Measurements from ENCODE around the gene SEMA4D.

Gene SEMA4D

GRCh38 chr9:89404074-89404473 is 93.8 kb downstream of the SEMA4D start:
- Histone ChIP-seq H3K79me2 (ENCODE audit: insufficient read depth, low read length) (peaks cover 63% of the 10 kb centered on the region), H3K4me2 (ENCODE audit: insufficient read depth, low read length) (no peak overlapping the region)
- TF ChIP-seq, protein P1, sequence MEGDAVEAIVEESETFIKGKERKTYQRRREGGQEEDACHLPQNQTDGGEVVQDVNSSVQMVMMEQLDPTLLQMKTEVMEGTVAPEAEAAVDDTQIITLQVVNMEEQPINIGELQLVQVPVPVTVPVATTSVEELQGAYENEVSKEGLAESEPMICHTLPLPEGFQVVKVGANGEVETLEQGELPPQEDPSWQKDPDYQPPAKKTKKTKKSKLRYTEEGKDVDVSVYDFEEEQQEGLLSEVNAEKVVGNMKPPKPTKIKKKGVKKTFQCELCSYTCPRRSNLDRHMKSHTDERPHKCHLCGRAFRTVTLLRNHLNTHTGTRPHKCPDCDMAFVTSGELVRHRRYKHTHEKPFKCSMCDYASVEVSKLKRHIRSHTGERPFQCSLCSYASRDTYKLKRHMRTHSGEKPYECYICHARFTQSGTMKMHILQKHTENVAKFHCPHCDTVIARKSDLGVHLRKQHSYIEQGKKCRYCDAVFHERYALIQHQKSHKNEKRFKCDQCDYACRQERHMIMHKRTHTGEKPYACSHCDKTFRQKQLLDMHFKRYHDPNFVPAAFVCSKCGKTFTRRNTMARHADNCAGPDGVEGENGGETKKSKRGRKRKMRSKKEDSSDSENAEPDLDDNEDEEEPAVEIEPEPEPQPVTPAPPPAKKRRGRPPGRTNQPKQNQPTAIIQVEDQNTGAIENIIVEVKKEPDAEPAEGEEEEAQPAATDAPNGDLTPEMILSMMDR (IDR thresholded peaks at IDR 0.05; ENCODE audit: borderline replicate concordance, extremely low read depth, low read length, poor library complexity, severe bottlenecking), result no peak
- no peak for TF ChIP-seq EZH2 (IDR thresholded peaks at IDR 0.05; ENCODE audit: borderline replicate concordance, low read depth, low read length, severe bottlenecking)

DNA sequence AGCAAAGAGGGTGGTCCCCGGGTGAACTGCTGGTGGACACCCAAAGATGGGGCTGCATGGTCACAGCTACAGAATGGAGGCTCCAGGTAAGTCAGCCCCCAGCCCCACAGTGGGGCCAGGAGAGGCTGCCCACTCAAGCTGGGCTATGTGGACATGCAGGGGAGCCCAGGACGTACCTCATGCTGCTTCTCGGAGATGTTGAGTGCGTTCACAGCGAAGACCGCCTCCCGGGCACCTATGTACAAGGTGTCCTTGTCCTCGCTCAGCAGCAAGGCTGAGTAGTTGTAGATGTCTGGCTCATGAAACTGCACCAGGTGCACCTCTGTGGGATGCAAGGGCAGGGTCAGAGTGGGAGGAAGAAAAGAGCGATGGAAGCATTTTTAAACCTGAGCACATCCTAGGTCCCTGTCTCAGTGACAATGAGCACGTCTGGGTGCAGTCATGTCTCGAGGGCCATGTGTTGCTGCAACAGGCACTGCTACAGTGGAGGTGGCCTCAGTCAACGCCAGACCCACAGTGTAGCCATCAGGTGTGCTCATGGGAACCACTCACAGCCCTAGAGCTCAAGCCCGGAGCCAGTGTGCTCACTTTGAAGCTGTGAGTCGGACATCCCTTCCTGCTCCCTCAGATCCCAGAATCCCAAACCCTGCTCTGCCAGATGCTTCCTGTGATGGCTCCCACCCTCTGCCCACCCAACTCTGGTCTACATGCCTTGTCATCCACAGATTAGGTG is 95.1 kb downstream of the SEMA4D start:
- Histone ChIP-seq H3K79me2 (ENCODE audit: insufficient read depth, low read length) (peaks cover 58% of the 10 kb centered on the region), H3K9ac (ENCODE audit: low read depth, low read length) (no peak overlapping the region)

More at GRCh38 chr9:89404074-89404473, 93.8 kb downstream of the SEMA4D start:
- Histone ChIP-seq H3K4me3 (ENCODE audit: low read depth in 1 of 2, low read length in 2 of 2) (no peak overlapping the region), H2AFZ (ENCODE audit: low read depth, low read length) (no peak overlapping the region), H3K4me1 (ENCODE audit: insufficient read depth, low read length) (peaks cover 17% of the 10 kb centered on the region), H3K27ac (ENCODE audit: low read length) (no peak overlapping the region; the same call in 1 of the 2 replicates), H3K36me3 (ENCODE audit: insufficient read depth, low read length) (peaks cover 92% of the 10 kb centered on the region), H3K9ac (ENCODE audit: low read depth, low read length) (no peak overlapping the region), H4K20me1 (ENCODE audit: insufficient read depth, low read length) (peaks cover 65% of the 10 kb centered on the region), H3K27me3 (ENCODE audit: insufficient read depth, low read length, poor library complexity) (no peaks in the 10 kb centered on the region), H3K9me3 (ENCODE audit: insufficient read depth, low read length, severe bottlenecking) (no peaks in the 10 kb centered on the region)
- DNase-seq (no peak), ATAC-seq (ENCODE audit: insufficient read depth, low read depth) (no peak)

DNA sequence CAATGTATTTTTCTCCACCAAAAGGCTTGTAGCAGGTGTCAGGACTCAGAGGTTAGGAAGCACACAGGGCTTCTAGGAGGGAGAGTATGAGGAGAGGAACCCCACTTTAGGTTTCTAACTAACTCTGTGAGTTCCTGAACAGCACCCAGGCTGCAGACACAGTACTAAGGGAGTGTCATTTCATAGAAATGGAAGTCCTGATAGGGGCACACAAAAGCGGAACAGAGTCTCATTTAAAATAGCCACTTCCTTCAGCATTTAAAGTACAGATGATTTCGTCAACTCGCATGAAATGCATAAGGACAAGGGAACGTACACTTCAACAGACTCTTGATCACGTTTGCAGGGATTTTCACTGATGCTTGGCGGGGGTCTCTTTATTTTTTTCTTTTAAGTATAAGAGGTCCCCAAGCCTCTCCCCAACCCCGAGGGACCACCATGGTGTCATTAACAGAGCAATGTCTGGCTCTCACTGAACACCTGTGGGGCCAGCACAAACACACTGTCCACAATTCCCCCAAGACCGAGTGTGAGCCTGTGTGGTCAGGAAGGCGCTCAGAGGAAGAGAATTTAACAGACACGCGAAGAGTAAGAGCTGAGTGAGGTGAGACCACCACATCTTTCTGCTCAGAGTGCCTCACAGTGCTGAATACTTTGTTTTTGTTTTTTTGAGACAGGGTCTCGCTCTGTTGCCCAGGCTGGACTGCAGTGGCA is 97.4 kb downstream of the SEMA4D start:
- H3K4me3 ChIP-seq (ENCODE audit: low read depth in 1 of 2, low read length in 2 of 2), result no peak overlapping the region
- no peaks in the 10 kb centered on the region for H3K4me1 ChIP-seq (ENCODE audit: insufficient read depth, low read length)
- H3K4me2 ChIP-seq (ENCODE audit: insufficient read depth, low read length), result no peak overlapping the region
- peaks cover 39% of the 10 kb centered on the region for H4K20me1 ChIP-seq (ENCODE audit: insufficient read depth, low read length)
- peaks cover 98% of the 10 kb centered on the region for H3K36me3 ChIP-seq (ENCODE audit: insufficient read depth, low read length)
- ATAC-seq (ENCODE audit: insufficient read depth, low read depth), result no peak; the same call in 2 of the 3 replicates
- no peak for DNase-seq
- H3K79me2 ChIP-seq (ENCODE audit: insufficient read depth, low read length), result peaks cover 42% of the 10 kb centered on the region
- no peak overlapping the region for H3K9ac ChIP-seq (ENCODE audit: low read depth, low read length)
- no peaks in the 10 kb centered on the region for H3K27me3 ChIP-seq (ENCODE audit: insufficient read depth, low read length, poor library complexity)
- 0 out of 2 replicates have a peak overlapping the region, but pooled peaks have one; percentile 20 for H3K27ac ChIP-seq (ENCODE audit: low read length)
- no peak for TF ChIP-seq EZH2 (IDR thresholded peaks at IDR 0.05; ENCODE audit: borderline replicate concordance, low read depth, low read length, severe bottlenecking)
- TF ChIP-seq, protein P1 (IDR thresholded peaks at IDR 0.05; ENCODE audit: borderline replicate concordance, extremely low read depth, low read length, poor library complexity, severe bottlenecking), result no peak
- H2AFZ ChIP-seq (ENCODE audit: low read depth, low read length), result no peak overlapping the region
- H3K9me3 ChIP-seq (ENCODE audit: insufficient read depth, low read length, severe bottlenecking), result no peaks in the 10 kb centered on the region

More for the DNA sequence above, 95.1 kb downstream of the SEMA4D start:
- peaks cover 55% of the 10 kb centered on the region for H4K20me1 ChIP-seq (ENCODE audit: insufficient read depth, low read length)
- TF ChIP-seq, protein P1 (IDR thresholded peaks at IDR 0.05; ENCODE audit: borderline replicate concordance, extremely low read depth, low read length, poor library complexity, severe bottlenecking), result no peak
- no peak for TF ChIP-seq EZH2 (IDR thresholded peaks at IDR 0.05; ENCODE audit: borderline replicate concordance, low read depth, low read length, severe bottlenecking)
- no peak overlapping the region for H2AFZ ChIP-seq (ENCODE audit: low read depth, low read length)
- DNase-seq (no peak), ATAC-seq (ENCODE audit: insufficient read depth, low read depth) (no peak)
- H3K27ac ChIP-seq (ENCODE audit: low read length), result peak overlapping the region; percentile 32; the same call in 1 of the 2 replicates
- no peaks in the 10 kb centered on the region for H3K27me3 ChIP-seq (ENCODE audit: insufficient read depth, low read length, poor library complexity)
- H3K4me1 ChIP-seq (ENCODE audit: insufficient read depth, low read length), result peaks cover 4% of the 10 kb centered on the region; the same call in 1 of the 2 replicates
- no peak overlapping the region for H3K4me3 ChIP-seq (ENCODE audit: low read depth in 1 of 2, low read length in 2 of 2)
- H3K4me2 ChIP-seq (ENCODE audit: insufficient read depth, low read length), result no peak overlapping the region
- peaks cover 98% of the 10 kb centered on the region for H3K36me3 ChIP-seq (ENCODE audit: insufficient read depth, low read length)
- no peaks in the 10 kb centered on the region for H3K9me3 ChIP-seq (ENCODE audit: insufficient read depth, low read length, severe bottlenecking)
